A673 (cell line): ENCODE data around the gene P2RY6. TPM values are rescaled to one million over a fixed set of nuclear protein-coding genes. Genes with fewer than 3 reads are reported as not detected.

Source experiments
- BruUV-seq: library from RNA; stranded (reverse); fragments of 400-500 nt; replicated peaks from 2 replicates; lab custom pipeline; 2021; lab: Mats Ljungman, UMichigan
- CTCF ChIA-PET: fragments of 300-600 bp; sonication (Branson Sonifier 250); formaldehyde crosslinking; loops from one replicate; lab custom pipeline; 2022; ENCODE audit warnings: antibody characterized with exemption; lab: Charles Lee
- POLR2A ChIA-PET: fragments of 300-600 bp; sonication (Branson Sonifier 250); formaldehyde crosslinking; loops from one replicate; lab custom pipeline; 2022; ENCODE audit warnings: antibody characterized with exemption; ENCODE audit not compliant: low non-redundant PET; lab: Charles Lee
- DNase-seq: peaks from one replicate; pipeline ENCODE4 v3.0.0-alpha.2; 2015; ENCODE audit warnings: low spot score
- H3K27ac ChIP-seq: fragments of 200-600 bp; sonication (generic); 2 replicates; pipeline ENCODE4 v1.5.1; 2016; ENCODE audit warnings: mixed run types, low read depth, mild to moderate bottlenecking, mixed read lengths, antibody characterized with exemption, low read length; ENCODE audit not compliant: poor library complexity, severe bottlenecking
- H3K27me3 ChIP-seq: fragments of 200-600 bp; sonication (generic); replicated peaks from 2 replicates; pipeline ENCODE4 v1.6.1; 2017; ENCODE audit warnings: mixed run types, low read depth, mild to moderate bottlenecking, mixed read lengths, antibody characterized with exemption, low read length; ENCODE audit not compliant: insufficient read depth, poor library complexity
- H3K36me3 ChIP-seq: fragments of 200-600 bp; sonication (generic); 2 replicates; pipeline ENCODE4 v1.6.1; 2016; ENCODE audit warnings: mixed run types, mild to moderate bottlenecking, mixed read lengths, antibody characterized with exemption, low read length; ENCODE audit not compliant: insufficient read depth, poor library complexity, severe bottlenecking
- H3K4me1 ChIP-seq: fragments of 200-600 bp; sonication (generic); 2 replicates; pipeline ENCODE4 v1.6.1; 2017; ENCODE audit warnings: mixed run types, mild to moderate bottlenecking, mixed read lengths, antibody characterized with exemption, low read length; ENCODE audit not compliant: insufficient read depth, poor library complexity, severe bottlenecking
- H3K4me3 ChIP-seq: fragments of 200-600 bp; sonication (generic); 2 replicates; pipeline ENCODE4 v1.5.1; 2016; ENCODE audit warnings: low read depth, mixed run types, mild to moderate bottlenecking, mixed read lengths, low read length; ENCODE audit not compliant: poor library complexity, severe bottlenecking
- H3K9me3 ChIP-seq: fragments of 200-600 bp; sonication (generic); 2 replicates; pipeline ENCODE4 v1.6.1; 2016; ENCODE audit warnings: mixed run types, low read depth, mild to moderate bottlenecking, mixed read lengths, antibody characterized with exemption, low read length; ENCODE audit not compliant: poor library complexity, severe bottlenecking
- CTCF ChIP-seq: fragments of 300-800, 200-600 bp; sonication (generic); conservative IDR thresholded peaks from 2 replicates; pipeline ENCODE4 v1.5.1; 2017; ENCODE audit warnings: low read depth, mild to moderate bottlenecking, antibody characterized with exemption, low read length, moderate library complexity, mixed read lengths
- EZH2 ChIP-seq: fragments of 200-600 bp; sonication (generic); IDR thresholded peaks from 2 replicates; pipeline ENCODE4 v1.6.1; 2017; ENCODE audit warnings: borderline replicate concordance, low read depth, mild to moderate bottlenecking, mixed read lengths, antibody characterized with exemption, low read length; ENCODE audit not compliant: poor library complexity, severe bottlenecking
- intact Hi-C: fragments of 100-400 bp; cut with micrococcal nuclease; formaldehyde crosslinking; loops from one replicate; pipeline ENCODE4 v1.10.0; 2022; ENCODE audit not compliant: unreplicated experiment
- total RNA-seq: library from RNA; stranded (reverse); gene quantifications from 2 replicates; pipeline ENCODE4 v1.2.3, GENCODE V29; 2021

The P2RY6 gene
- total RNA-seq, 1 experiment from 2014 or later: 0.43 TPM

GRCh38 chr11:73275381-73275750 lies 3.2 kb downstream of the P2RY6 start:
- CTCF ChIA-PET: no interaction called here
- POLR2A ChIA-PET: no interaction called here
- DNase-seq: no peak
- Histone ChIP-seq H3K4me1 (no peaks in the 10 kb centered on the region), H3K9me3 (no peaks in the 10 kb centered on the region), H3K4me3 (no peak overlapping the region), H3K27me3 (no peaks in the 10 kb centered on the region), H3K27ac (no peak overlapping the region), H3K36me3 (no peaks in the 10 kb centered on the region)
- BruUV-seq: no TSS peak
- intact Hi-C loops: no loop called here
- TF ChIP-seq CTCF: no peak
- TF ChIP-seq EZH2: no peak

- no TSS peak for BruUV-seq
- POLR2A ChIA-PET: no interaction called here
- no peak for TF ChIP-seq EZH2
- TF ChIP-seq CTCF: no peak
- Histone ChIP-seq H3K4me3 (no peak overlapping the region), H3K27me3 (no peaks in the 10 kb centered on the region), H3K27ac (no peak overlapping the region), H3K9me3 (no peaks in the 10 kb centered on the region), H3K36me3 (no peaks in the 10 kb centered on the region), H3K4me1 (no peaks in the 10 kb centered on the region)
- intact Hi-C loops: no loop called here
- CTCF ChIA-PET: no interaction called here
- DNase-seq: no peak
Measured at GRCh38 chr11:73277467-73277866, 5.3 kb downstream of the P2RY6 start.

GRCh38 chr11:73280626-73281025 lies 8.5 kb downstream of the P2RY6 start:
- no TSS peak for BruUV-seq
- TF ChIP-seq EZH2 (no peak), CTCF (no peak)
- DNase-seq: no peak
- H3K27ac ChIP-seq: no peak overlapping the region
- H3K9me3 ChIP-seq: no peaks in the 10 kb centered on the region
- ChIA-PET POLR2A (no interaction called here), CTCF (no interaction called here)
- H3K27me3 ChIP-seq: no peaks in the 10 kb centered on the region
- H3K4me1 ChIP-seq: no peaks in the 10 kb centered on the region
- no peaks in the 10 kb centered on the region for H3K36me3 ChIP-seq
- no peak overlapping the region for H3K4me3 ChIP-seq
- intact Hi-C loops: no loop called here
